Measurements from ENCODE around the gene FSCN2. TPM values are rescaled to one million over a fixed set of nuclear protein-coding genes. Genes with fewer than 3 reads are reported as not detected.

The FSCN2 gene
- total RNA-seq, 3 donors from 2014 or later (not counting 1 experiment from before 2014, with no cell fraction given) = 0.26 to 2.6 (median 1.0) TPM

- no peaks in the 10 kb centered on the region for H3K36me3 Mint-ChIP-seq
- no peak for TF ChIP-seq CTCF (IDR thresholded peaks at IDR 0.05)
- ATAC-seq (no peak), DNase-seq (no peak)
- Histone ChIP-seq H3K27me3 (ENCODE audit: control insufficient read depth, insufficient read depth, low read length) (no peaks in the 10 kb centered on the region), H3K27ac (ENCODE audit: low read length) (no peak overlapping the region), H3K4me1 (ENCODE audit: control insufficient read depth, insufficient read depth, low read length) (no peaks in the 10 kb centered on the region), H3K4me3 (ENCODE audit: low read length) (no peak overlapping the region), H3K36me3 (ENCODE audit: control insufficient read depth, insufficient read depth, low read length) (peaks cover 61% of the 10 kb centered on the region), H3K9me3 (ENCODE audit: control insufficient read depth, insufficient read depth, low read length) (no peaks in the 10 kb centered on the region)
- no peaks in the 10 kb centered on the region for H3K4me1 Mint-ChIP-seq
- no peaks in the 10 kb centered on the region for H3K9me3 Mint-ChIP-seq
- intact Hi-C loops (cut with micrococcal nuclease) = no loop called here
- no peak overlapping the region for H3K27ac Mint-ChIP-seq
- H3K4me3 Mint-ChIP-seq = no peak overlapping the region
- 97% methylated on average over 16 of the region's 16 CpGs for WGBS (ENCODE audit: insufficient coverage)
- no peaks in the 10 kb centered on the region for H3K27me3 Mint-ChIP-seq (ENCODE audit: low read depth in 2 of 2)
These were observed 16.3 kb downstream of the FSCN2 start for GRCh38 chr17:81544281-81544974.

- H3K4me3 Mint-ChIP-seq = no peak overlapping the region
- Histone ChIP-seq H3K9me3 (ENCODE audit: control insufficient read depth, insufficient read depth, low read length) (no peaks in the 10 kb centered on the region), H3K4me3 (ENCODE audit: low read length) (no peak overlapping the region), H3K36me3 (ENCODE audit: control insufficient read depth, insufficient read depth, low read length) (peaks cover 60% of the 10 kb centered on the region), H3K4me1 (ENCODE audit: control insufficient read depth, insufficient read depth, low read length) (peaks cover 3% of the 10 kb centered on the region), H3K27me3 (ENCODE audit: control insufficient read depth, insufficient read depth, low read length) (no peaks in the 10 kb centered on the region), H3K27ac (ENCODE audit: low read length) (no peak overlapping the region)
- H3K36me3 Mint-ChIP-seq = no peaks in the 10 kb centered on the region
- ATAC-seq (no peak), DNase-seq (no peak)
- H3K27ac Mint-ChIP-seq = no peak overlapping the region
- H3K9me3 Mint-ChIP-seq = no peaks in the 10 kb centered on the region
- TF ChIP-seq CTCF (IDR thresholded peaks at IDR 0.05) = no peak
- H3K4me1 Mint-ChIP-seq = peaks cover 0 to 5% of the 10 kb centered on the region in 2 donors
- H3K27me3 Mint-ChIP-seq (ENCODE audit: low read depth in 2 of 2) = no peaks in the 10 kb centered on the region
- WGBS (ENCODE audit: insufficient coverage) = 93% methylated on average over 24 of the region's 24 CpGs
- intact Hi-C loops (cut with micrococcal nuclease) = no loop called here
These were observed 17.2 kb downstream of the FSCN2 start for GRCh38 chr17:81545160-81545949.

- H3K4me3 ChIP-seq (ENCODE audit: low read length) = no peak overlapping the region
- no peaks in the 10 kb centered on the region for H3K36me3 Mint-ChIP-seq
- no peaks in the 10 kb centered on the region for H3K27me3 Mint-ChIP-seq (ENCODE audit: low read depth in 2 of 2)
- no peaks in the 10 kb centered on the region for H3K9me3 ChIP-seq (ENCODE audit: control insufficient read depth, insufficient read depth, low read length)
- H3K27me3 ChIP-seq (ENCODE audit: control insufficient read depth, insufficient read depth, low read length) = no peaks in the 10 kb centered on the region
- ATAC-seq (no peak), DNase-seq (no peak)
- H3K4me1 Mint-ChIP-seq = peaks cover 8 to 14% of the 10 kb centered on the region in 2 donors
- no peak overlapping the region for H3K27ac ChIP-seq (ENCODE audit: low read length)
- WGBS (ENCODE audit: insufficient coverage) = 96% methylated on average over 36 of the region's 36 CpGs
- no peak overlapping the region for H3K4me3 Mint-ChIP-seq
- intact Hi-C loops (cut with micrococcal nuclease) = no loop called here
- peaks cover 14% of the 10 kb centered on the region for H3K4me1 ChIP-seq (ENCODE audit: control insufficient read depth, insufficient read depth, low read length)
- TF ChIP-seq CTCF (IDR thresholded peaks at IDR 0.05) = no peak
- H3K27ac Mint-ChIP-seq = no peak overlapping the region
- no peaks in the 10 kb centered on the region for H3K9me3 Mint-ChIP-seq
- H3K36me3 ChIP-seq (ENCODE audit: control insufficient read depth, insufficient read depth, low read length) = peaks cover 52% of the 10 kb centered on the region
These were observed 18.9 kb downstream of the FSCN2 start for GRCh38 chr17:81546906-81547613.

Data from natural killer cell (primary cell).